H1 (cell line): Measurements from ENCODE around the gene TMEM203. TPM values are rescaled to one million over a fixed set of nuclear protein-coding genes. Genes with fewer than 3 reads are reported as not detected.

Source experiments
- ASH2L ChIP-seq: fragments of 200-600, 300-600 bp; sonication (generic); IDR thresholded peaks from one replicate; pipeline ENCODE4 v1.7.1; 2017; ENCODE audit warnings: low read length
- ATF3 ChIP-seq: IDR thresholded peaks from 2 replicates; pipeline ENCODE4 v1.6.1; 2011; ENCODE audit warnings: low read depth, mild to moderate bottlenecking, low read length; ENCODE audit not compliant: insufficient read depth
- BCL11A ChIP-seq, 2 experiments: IDR thresholded peaks; one replicate each; pipeline ENCODE4 v1.6.1; 2011; ENCODE audit warnings: low read depth in 2 of 2, low read length in 2 of 2, mild to moderate bottlenecking in 2 of 2
- BRCA1 ChIP-seq: IDR thresholded peaks from 2 replicates; pipeline ENCODE4 v1.6.1; 2012; ENCODE audit warnings: low read depth, low read length, improper control_type of control experiment
- CHD1 ChIP-seq: IDR thresholded peaks from 2 replicates; pipeline ENCODE4 v1.6.1; 2012; ENCODE audit warnings: low read depth, low read length, improper control_type of control experiment
- E2F6 ChIP-seq: IDR thresholded peaks from 2 replicates; pipeline ENCODE4 v1.6.1; 2012; ENCODE audit warnings: inconsistent platforms
- GABPA ChIP-seq: IDR thresholded peaks from 2 replicates; pipeline ENCODE4 v1.6.1; 2011; ENCODE audit warnings: mild to moderate bottlenecking, low read length, moderate library complexity, borderline replicate concordance; ENCODE audit not compliant: insufficient read depth
- HDAC2 ChIP-seq, 2 experiments: fragments of 300-600 bp in 1 of 2; sonication (generic) in 1 of 2; IDR thresholded peaks; 2 replicates each; pipeline ENCODE4 v1.6.1; 2011 to 2012; ENCODE audit warnings: low read depth in 2 of 2, low read length in 2 of 2, mild to moderate bottlenecking in 2 of 2, moderate library complexity in 2 of 2, borderline replicate concordance in 1 of 2, inconsistent platforms in 1 of 2
- JUND ChIP-seq: IDR thresholded peaks from 2 replicates; pipeline ENCODE4 v1.6.1; 2011; ENCODE audit warnings: mild to moderate bottlenecking, improper control_type of control experiment, low read length
- KDM4A ChIP-seq: IDR thresholded peaks from one replicate; pipeline ENCODE4 v1.7.1; 2012; ENCODE audit warnings: low read depth, mild to moderate bottlenecking, moderate library complexity, low read length, inconsistent platforms; ENCODE audit not compliant: severe bottlenecking
- KDM5A ChIP-seq: fragments of 200-600 bp; IDR thresholded peaks from 2 replicates; pipeline ENCODE4 v1.7.1; 2012; ENCODE audit warnings: mild to moderate bottlenecking, low read length, inconsistent platforms, mixed read lengths
- NANOG ChIP-seq: IDR thresholded peaks from 2 replicates; pipeline ENCODE4 v1.6.1; 2011; ENCODE audit warnings: low read length, low read depth, mild to moderate bottlenecking, inconsistent platforms; ENCODE audit not compliant: insufficient read depth, poor library complexity, severe bottlenecking
- NRF1 ChIP-seq: IDR thresholded peaks from 2 replicates; pipeline ENCODE4 v1.6.1; 2011; ENCODE audit warnings: mild to moderate bottlenecking, low read depth, low read length, improper control_type of control experiment
- POLR2AphosphoS5 ChIP-seq: IDR thresholded peaks from 2 replicates; pipeline ENCODE4 v1.6.1; 2011; ENCODE audit warnings: low read depth, low read length
- RBBP5 ChIP-seq: IDR thresholded peaks from 2 replicates; pipeline ENCODE4 v1.7.1; 2012; ENCODE audit warnings: low read depth, mild to moderate bottlenecking, inconsistent platforms, low read length, moderate library complexity, borderline replicate concordance
- RNF2 ChIP-seq: fragments of 200-900, 300-1000 bp; sonication (generic); IDR thresholded peaks from 2 replicates; pipeline ENCODE4 v1.7.1; 2016; ENCODE audit warnings: borderline replicate concordance, low read depth, mild to moderate bottlenecking, antibody characterized with exemption, low read length; ENCODE audit not compliant: poor library complexity, severe bottlenecking; ENCODE audit errors: missing control alignments
- SP2 ChIP-seq: IDR thresholded peaks from 2 replicates; pipeline ENCODE4 v1.6.1; 2012; ENCODE audit warnings: mild to moderate bottlenecking, low read length, inconsistent platforms
- SRF ChIP-seq: IDR thresholded peaks from 2 replicates; pipeline ENCODE4 v1.6.1; 2011; ENCODE audit warnings: mild to moderate bottlenecking, low read depth, low read length, moderate library complexity
- TAF1 ChIP-seq: IDR thresholded peaks from 2 replicates; pipeline ENCODE4 v1.6.1; 2011; ENCODE audit warnings: mild to moderate bottlenecking, low read depth, low read length
- TAF7 ChIP-seq: optimal IDR thresholded peaks from 2 replicates; pipeline ENCODE3; 2011; ENCODE audit warnings: low read depth, mild to moderate bottlenecking, inconsistent platforms, low read length, moderate library complexity, borderline replicate concordance
- TCF12 ChIP-seq: IDR thresholded peaks from 2 replicates; pipeline ENCODE4 v1.6.1; 2011; ENCODE audit warnings: low read depth, mild to moderate bottlenecking, low read length
- TEAD4 ChIP-seq: IDR thresholded peaks from 2 replicates; pipeline ENCODE4 v1.6.1; 2012; ENCODE audit warnings: low read depth, low read length, inconsistent platforms, mixed read lengths
- polyA plus RNA-seq, 7 experiments: library from polyadenylated mRNA; depleted of rRNA in 3 of 7; stranded (reverse) in 5 of 7; unstranded in 2 of 7; fragments of >200 nt in 5 of 7; fragments of 200-250 nt in 2 of 7; gene quantifications; 1 replicate in 5 of 7; 2 replicates in 1 of 7; 4 replicates in 1 of 7; pipeline versions ENCODE4 v1.2.1 to v1.2.3, GENCODE V29; 2011 to 2013; ENCODE audit warnings: missing spikeins in 2 of 7, mixed read lengths in 2 of 7
- total RNA-seq: library from RNA; stranded (reverse); fragmentation: NEBNext Ultra II Directional; extraction: Animal tissue kit (Norgen Biotek cat#: 25700); gene quantifications from 2 replicates; pipeline ENCODE4 v1.2.1, GENCODE V29; 2021

Gene TMEM203
- total and polyA plus RNA-seq, 2 of the 8 experiments (the other 6 are each of a cell fraction or from before 2014, with no cell fraction given): 44.1 to 57.1 TPM

- TF ChIP-seq RBBP5 (peak; percentile 80; the same call in 1 of the 2 replicates), KDM5A (peak; percentile 97), SP2 (no peak), TEAD4 (no peak), TCF12 (no peak), JUND (peak; percentile 28; the same call in 1 of the 2 replicates), GABPA (peak; percentile 96), KDM4A (peak; percentile 98), NRF1 (no peak), E2F6 (peak; percentile 47; the same call in 1 of the 2 replicates), TAF1 (peak; percentile 94), ASH2L (peak; percentile 77), BRCA1 (no peak), TAF7 (peak; percentile 80), POLR2AphosphoS5 (peak; percentile 91), HDAC2 (IDR thresholded peaks at IDR 0.05; ENCODE audit: borderline replicate concordance in 1 of 2, low read depth in 2 of 2, low read length in 2 of 2) (0 out of 4 replicates have a peak, but pooled peaks of 1 of the 2 experiments have one; percentile 80), CHD1 (no peak), BCL11A (IDR thresholded peaks at IDR 0.05; ENCODE audit: low read depth in 2 of 2, low read length in 2 of 2) (no peak), RNF2 (no peak), SRF (peak; percentile 73), ATF3 (peak; percentile 86), NANOG (no peak)
These were observed at the start of gene TMEM203, which contains the start of gene NDOR1 (continued) for GRCh38 chr9:137205126-137206069.
